GF-D8 (cell line): ENCODE data around the gene TMPRSS2.

ENCODE experiments used
- DNase-seq: peaks from one replicate; lab custom pipeline; 2025; lab: John Stamatoyannopoulos, UW

Gene TMPRSS2

DNA sequence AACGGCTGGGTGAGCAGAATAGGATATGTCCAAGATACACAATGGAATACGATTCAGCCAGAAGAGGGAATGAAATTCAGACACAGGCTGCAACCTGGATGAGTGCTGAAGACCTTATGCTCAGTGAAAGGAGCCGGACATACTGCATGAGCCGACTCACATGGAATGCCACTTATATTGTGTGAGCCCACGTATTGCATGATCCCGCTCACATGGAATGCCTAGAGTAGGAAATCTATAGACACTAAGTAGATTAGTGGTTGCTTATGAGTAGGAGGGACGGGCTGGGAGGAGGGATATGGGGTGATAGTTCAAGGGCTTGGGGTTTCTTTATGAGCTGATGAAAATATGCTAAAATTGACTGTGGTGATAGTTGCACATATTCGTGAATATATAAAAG, 26.8 kb downstream of the TMPRSS2 start:
- DNase-seq: no peak

DNA sequence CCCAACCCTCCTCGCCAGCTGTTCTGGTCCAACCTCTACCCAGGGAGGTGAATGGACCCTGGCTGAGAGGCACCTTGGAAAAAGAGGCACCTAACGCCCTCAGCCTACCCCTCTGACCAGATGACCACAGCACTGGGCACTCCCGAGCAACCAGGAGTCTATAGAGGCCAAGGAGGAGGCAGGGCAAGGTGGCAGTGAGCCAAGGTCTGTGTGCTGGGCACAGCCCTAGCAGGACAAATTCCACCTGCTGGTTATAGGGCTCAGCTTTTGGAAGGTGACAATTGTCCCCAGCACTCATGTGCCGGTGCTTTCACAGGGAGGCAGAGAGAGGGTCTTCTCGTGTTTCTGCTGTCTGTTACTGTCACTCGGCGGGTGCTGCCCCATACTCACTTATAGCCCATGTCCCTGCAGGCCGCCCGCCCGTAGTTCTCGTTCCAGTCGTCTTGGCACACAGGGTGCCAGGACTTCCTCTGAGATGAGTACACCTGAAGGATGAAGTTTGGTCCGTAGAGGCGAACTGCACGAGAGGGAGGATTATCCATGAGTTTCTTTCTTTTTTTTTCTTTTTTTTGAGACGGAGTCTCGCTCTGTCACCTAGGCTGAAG, 27.8 kb downstream of the TMPRSS2 start:
- no peak for DNase-seq

DNA sequence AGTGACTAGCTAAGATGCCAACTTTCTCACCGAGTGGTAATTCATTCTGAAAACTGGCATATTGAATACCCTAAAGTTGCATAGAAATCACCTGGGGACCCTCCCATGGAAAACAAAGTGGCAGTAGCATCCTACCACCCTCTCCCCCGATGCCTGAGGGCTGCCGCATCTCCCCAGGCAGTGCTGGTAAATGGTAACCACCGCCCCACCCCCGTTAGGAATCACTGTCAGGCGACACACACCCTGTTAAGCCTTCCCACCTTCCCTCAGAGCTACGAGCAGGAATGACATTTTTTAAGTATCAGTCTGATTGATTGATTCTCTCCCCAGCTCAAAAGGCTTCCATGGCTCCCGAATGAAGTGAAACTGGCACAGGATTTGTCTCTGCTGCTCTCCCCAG, 28.3 kb downstream of the TMPRSS2 start:
- DNase-seq: no peak

DNA sequence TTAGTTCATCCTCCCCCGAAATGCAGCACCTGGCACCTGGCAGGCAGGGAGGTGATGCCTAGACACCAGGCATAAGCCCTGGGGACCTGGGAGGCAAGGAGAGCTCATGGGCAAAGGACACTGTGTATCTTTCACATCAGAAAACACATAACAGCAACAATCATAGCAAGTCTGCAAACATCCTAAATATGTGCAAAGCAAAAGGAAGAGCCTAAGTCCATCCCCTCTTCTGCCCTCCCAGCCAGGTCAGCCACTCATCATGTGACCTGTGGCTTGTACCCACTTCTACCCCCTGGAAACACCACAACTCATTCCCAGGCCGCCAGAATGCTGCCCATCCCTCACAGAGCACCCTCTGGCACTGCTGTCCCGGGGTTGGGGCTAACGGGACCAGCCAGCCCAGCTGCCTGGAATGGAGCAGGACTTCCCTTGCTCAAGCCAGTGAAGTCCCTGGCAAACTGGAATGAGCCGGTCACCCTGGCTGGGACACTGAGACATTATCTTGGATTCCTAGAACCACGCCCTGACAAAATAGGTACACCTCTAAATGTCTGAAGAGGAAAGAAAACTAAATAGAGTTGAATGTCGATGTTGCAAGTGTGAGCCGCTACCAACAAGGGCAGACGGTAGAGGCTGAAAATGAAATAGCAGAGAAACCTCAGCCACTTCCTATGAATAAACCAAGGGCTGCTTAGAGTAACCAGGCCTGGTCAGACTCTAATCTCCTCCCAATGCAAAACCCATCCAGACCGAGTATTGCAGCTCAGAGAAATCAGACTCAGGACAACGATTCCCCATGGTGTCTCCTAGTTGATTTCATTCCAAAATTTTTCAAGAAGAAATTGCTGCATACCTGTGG, 29.4 kb downstream of the TMPRSS2 start:
- DNase-seq: no peak

DNA sequence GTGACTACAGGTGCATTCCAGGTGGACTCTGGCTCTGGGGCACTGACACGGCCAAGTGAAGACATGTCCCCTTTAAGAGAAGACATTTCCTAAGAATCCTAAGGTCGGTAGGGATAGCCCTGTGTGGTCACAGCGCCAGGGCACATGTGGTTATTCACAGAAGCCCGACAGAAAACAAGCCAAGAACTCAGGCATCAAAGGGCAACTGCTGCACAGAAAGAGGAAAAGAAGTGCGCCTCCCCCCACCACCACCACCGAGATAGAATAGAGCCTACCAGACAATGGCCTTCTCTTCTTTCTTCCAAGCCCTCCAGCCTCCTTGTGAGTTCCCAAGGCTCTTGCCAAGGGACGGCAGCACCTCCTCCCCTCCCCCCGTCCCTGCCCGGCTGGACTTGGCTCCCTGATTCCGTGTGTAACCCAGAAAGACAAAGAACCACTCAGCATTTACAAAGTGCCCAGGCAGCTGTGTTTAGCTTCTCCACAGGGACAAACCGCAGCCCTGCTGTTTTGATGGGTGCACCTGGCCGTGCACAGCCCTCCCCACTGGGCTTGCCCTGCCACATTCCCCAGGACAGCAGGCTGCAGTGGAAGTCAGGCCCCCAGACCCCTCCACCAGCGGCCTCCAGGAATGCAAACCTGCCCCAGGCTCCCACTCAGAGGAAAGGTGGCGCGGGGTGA, 30.2 kb downstream of the TMPRSS2 start:
- DNase-seq: no peak

- DNase-seq: no peak
Measured at GRCh38 chr21:41475714-41476420, 32.1 kb downstream of the TMPRSS2 start.

DNA sequence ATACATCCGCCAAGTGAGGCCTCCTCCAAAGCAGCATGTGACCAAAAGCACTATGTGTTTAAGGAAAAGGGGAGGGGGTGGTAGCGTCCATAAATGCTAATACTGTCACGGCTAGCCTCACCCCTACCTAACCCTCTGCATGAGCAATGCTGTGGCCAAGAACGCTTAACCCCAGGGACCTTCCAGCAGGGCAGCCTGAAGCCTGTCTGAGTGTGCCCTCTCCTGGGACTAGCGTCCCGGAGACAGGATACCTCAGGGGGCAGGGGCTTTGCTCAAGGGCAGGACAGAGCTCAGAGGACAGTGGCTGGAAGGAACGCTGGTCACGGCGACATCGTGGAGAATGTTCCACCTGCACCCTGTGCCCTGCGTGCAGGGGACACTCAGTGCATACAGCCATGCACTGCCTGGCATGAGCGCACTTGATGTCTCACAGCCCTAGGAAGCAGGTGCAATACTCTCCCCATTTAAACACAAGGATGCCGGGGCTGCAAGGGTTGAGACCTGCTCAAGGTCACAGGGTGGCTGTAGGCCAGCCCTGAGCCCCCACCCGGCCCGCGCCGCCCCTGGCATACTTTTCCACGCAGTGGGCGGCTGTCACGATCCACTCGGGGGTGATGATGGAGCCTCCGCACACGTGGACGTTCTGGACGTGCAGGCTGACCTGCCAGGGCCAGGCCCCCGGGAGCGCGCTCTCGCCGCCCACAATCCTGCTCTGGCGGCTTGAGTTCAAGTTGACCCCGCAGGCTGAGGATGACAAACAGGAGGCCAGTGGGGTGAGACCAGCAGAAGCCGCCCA, 35.0 kb downstream of the TMPRSS2 start:
- no peak for DNase-seq

GRCh38 chr21:41470054-41470453, 37.9 kb downstream of the TMPRSS2 start:
- no peak for DNase-seq

DNA sequence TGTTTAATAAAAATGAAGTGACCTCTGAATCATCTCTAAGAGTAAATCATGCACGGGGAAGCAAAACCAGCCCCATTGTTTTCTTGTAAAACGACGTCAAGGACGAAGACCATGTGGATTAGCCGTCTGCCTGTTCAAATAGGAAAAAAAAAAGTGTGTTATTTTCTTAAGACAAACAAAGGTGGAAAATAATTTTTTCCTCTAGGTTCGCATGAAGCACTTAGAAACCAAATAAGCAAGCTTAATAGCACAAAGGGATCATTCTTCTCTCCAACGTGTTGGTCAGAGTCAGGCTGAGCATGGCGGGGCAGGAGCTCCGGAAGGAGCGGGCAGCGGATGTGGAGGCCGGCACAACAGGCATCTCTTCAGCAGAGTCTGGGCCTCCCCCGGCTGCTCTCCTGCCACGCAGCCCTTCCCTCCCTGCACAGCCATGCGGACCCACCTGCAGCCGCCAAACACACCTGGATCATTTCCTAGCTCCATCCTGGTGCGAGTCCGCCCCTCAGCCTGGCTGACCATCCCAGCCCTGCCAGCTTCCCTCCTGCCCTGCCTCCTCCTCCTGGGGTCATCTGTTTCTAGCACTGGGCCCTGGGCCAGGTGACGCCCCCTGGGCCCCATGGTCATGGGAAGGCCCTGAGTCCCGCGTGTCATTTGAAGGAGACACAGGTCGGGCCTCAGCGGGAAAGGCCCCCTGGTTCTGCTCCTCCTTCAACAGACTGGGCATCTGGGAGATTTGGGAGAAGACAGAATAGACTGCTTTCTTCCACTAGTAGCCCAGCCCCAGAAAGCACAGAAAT, 41.7 kb downstream of the TMPRSS2 start:
- no peak for DNase-seq

DNA sequence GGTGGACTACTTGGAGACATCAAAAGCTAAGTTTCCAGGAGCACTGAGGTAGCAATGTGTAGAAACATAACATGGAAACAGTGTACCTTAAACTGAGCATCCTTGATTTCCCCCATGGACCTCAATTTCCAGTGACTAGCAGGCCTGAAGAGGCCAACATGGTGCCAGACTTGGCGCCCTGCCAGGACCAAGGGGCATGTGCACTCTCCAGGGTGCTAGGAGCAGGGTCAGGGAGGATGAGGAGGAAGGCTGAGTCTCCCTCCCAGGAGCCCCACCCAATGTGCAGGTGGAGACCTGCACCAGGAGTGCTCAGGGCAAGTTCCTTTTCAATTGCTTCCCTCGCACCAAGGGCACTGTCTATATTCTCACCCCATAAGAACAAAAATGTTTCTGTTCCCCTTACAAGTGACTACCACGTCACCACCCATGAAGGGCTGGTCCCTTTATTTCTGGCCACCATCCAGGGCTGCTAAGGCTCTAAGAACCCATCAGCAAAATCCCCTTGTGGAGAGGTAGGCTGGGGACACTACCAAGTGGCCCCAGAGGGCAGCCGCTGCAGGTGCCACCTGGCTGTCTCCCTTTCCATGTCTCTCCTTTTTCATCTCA, 42.7 kb downstream of the TMPRSS2 start:
- DNase-seq: no peak

GRCh38 chr21:41460578-41461527, 47.1 kb downstream of the TMPRSS2 start:
- peak; percentile 28 for DNase-seq

- no peak for DNase-seq
Measured at GRCh38 chr21:41459884-41460534, 47.9 kb downstream of the TMPRSS2 start.

GRCh38 chr21:41458559-41458958, 49.4 kb downstream of the TMPRSS2 start:
- no peak for DNase-seq

DNA sequence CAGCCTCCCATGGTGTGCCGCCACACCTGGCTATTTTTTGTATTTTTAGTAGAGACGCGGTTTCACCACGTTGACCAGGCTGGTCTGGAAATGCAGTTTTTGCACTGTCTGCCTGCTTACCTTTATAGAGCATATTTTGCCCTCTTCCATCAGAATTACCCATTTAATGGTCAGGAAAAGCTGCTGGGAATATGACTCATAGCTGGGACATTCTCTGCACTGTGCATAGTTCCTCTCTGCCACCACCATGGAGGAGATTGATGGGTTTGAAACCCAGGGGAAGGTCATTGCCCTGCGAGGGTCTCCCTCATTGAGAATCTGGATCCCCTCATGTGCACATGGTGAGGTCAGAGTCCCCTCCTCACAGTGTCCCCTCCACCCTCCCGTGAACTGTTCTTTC, 49.8 kb downstream of the TMPRSS2 start:
- no peak for DNase-seq

DNA sequence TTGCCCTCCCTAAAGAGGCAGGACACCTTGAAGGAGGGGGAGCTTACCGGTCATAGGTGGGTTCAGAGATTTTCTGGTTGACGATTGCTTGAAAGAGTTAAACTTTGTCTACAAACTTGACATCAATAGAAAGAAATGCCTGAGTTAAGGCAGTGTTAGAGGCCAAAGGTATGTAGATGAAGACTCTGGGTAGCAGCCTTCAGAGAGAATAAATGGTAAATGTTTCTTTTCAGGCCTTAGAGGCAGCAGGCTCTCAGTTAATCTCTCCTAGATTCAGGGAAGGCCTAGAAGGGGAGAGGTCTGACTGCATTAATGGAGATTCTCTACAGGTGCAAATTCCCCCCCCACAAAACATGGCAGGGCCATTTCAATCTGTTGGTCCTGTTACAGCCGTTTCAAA, 54.2 kb downstream of the TMPRSS2 start:
- DNase-seq: no peak

- DNase-seq: no peak
Measured at GRCh38 chr21:41453198-41453597, 54.8 kb downstream of the TMPRSS2 start.

DNA sequence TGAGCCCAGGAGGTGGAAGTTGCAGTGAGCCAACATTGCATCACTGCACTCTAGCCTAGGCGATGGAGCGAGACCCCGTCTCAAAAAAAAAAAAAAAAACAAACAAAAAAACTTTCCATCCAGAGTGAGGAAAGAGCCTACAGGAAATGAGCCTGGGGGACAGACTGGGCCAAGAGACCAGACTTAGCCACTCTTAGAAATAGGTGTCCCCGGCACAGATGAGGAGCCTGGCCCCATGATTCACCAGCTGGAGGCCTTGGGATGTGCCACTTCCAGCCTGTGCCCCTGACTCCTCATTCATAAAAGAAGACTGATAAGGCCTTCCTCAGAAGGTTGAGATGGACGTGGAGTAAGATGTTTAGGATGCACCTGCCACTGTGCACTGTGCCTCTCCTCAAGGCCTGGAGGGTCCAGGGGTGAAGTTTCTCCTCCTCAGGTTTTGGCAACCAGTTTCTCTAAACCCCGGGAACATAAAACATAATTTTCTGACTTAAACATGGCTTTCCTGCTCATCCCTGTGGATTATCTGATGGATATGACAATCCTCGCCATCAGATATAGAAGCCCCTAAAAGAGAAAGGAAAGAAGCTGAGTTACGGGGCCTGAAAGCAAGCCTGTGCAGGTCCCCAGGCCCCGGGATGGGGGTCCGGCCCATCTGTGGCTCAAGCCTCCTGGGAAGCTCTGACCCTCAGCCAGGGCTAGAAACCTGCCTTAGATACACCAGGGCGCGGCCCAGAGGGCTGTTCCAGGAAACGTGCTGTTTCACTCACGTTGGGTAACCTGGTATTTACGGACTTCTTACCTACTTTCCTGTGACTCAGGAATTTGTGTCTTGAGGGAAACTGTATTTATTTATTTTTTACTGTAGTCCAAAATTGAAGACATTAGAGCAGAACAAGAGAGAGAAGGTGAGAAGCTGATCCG, 55.9 kb downstream of the TMPRSS2 start:
- no peak for DNase-seq

- DNase-seq: no peak
Measured at GRCh38 chr21:41449613-41450012, 58.3 kb downstream of the TMPRSS2 start.
